OCI-LY7 (cell line): ENCODE results near the gene XPNPEP3. TPM values are rescaled to one million over a fixed set of nuclear protein-coding genes. Genes with fewer than 3 reads are reported as not detected.

Experiments used
- Bru-seq: library from RNA; stranded (reverse); fragments of 400-500 nt; gene quantifications from one replicate; lab custom pipeline; 2021; lab: Mats Ljungman, UMichigan
- BruChase-seq, 2 experiments: library from RNA; stranded (reverse); fragments of 400-500 nt; gene quantifications; one replicate each; lab custom pipeline; 2021; lab: Mats Ljungman, UMichigan
- BruUV-seq: library from RNA; stranded (reverse); fragments of 400-500 nt; replicated peaks from 2 replicates; lab custom pipeline; 2021; lab: Mats Ljungman, UMichigan
- CTCF ChIA-PET: fragments of 300-600 bp; sonication (Branson Sonifier 250); formaldehyde crosslinking; loops from one replicate; lab custom pipeline; 2022; ENCODE audit warnings: antibody characterized with exemption; ENCODE audit not compliant: unreplicated experiment; lab: Charles Lee
- POLR2A ChIA-PET: fragments of 300-600 bp; sonication (Branson Sonifier 250); formaldehyde crosslinking; loops from one replicate; lab custom pipeline; 2022; ENCODE audit warnings: antibody characterized with exemption; lab: Charles Lee
- DNase-seq: peaks from one replicate; pipeline ENCODE4 v3.0.0-alpha.2; 2015; ENCODE audit warnings: low spot score
- H2AFZ ChIP-seq: fragments of 200-600 bp; sonication (generic), shearing (Covaris generic); 2 replicates; pipeline ENCODE4 v1.6.1; 2014; ENCODE audit warnings: mild to moderate bottlenecking, antibody characterized with exemption, low read length, moderate library complexity
- H3K27ac ChIP-seq: fragments of 200-600 bp; sonication (generic); 2 replicates; pipeline ENCODE4 v1.5.1; 2014; ENCODE audit warnings: mixed run types, low read depth, mild to moderate bottlenecking, moderate library complexity, low read length, inconsistent platforms; ENCODE audit not compliant: poor library complexity, severe bottlenecking
- H3K36me3 ChIP-seq: fragments of 200-600 bp; sonication (generic); 2 replicates; pipeline ENCODE4 v1.6.1; 2014; ENCODE audit warnings: mild to moderate bottlenecking, antibody characterized with exemption, low read length, moderate library complexity, mixed read lengths; ENCODE audit not compliant: insufficient read depth
- H3K4me1 ChIP-seq: fragments of 200-600 bp; sonication (generic); 2 replicates; pipeline ENCODE4 v1.5.1; 2014; ENCODE audit warnings: mild to moderate bottlenecking, low read length; ENCODE audit not compliant: insufficient read depth, poor library complexity, severe bottlenecking
- H3K4me2 ChIP-seq: fragments of 200-600 bp; sonication (generic); 2 replicates; pipeline ENCODE4 v1.6.1; 2014; ENCODE audit warnings: mild to moderate bottlenecking, low read length
- H3K4me3 ChIP-seq: fragments of 200-600 bp; sonication (generic); 2 replicates; pipeline ENCODE4 v1.5.1; 2014; ENCODE audit warnings: mild to moderate bottlenecking, low read depth, low read length; ENCODE audit not compliant: poor library complexity, severe bottlenecking
- H3K79me2 ChIP-seq: fragments of 200-600 bp; sonication (generic); 2 replicates; pipeline ENCODE4 v1.6.1; 2016; ENCODE audit warnings: low read depth, mild to moderate bottlenecking, low read length, moderate library complexity, mixed read lengths; ENCODE audit not compliant: insufficient read depth
- H3K9me2 ChIP-seq: fragments of 200-600 bp; sonication (generic); 2 replicates; pipeline ENCODE4 v1.6.1; 2016; ENCODE audit warnings: mild to moderate bottlenecking, low read length, mixed read lengths; ENCODE audit not compliant: insufficient read depth
- H3K9me3 ChIP-seq: fragments of 200-600 bp; sonication (generic); 2 replicates; pipeline ENCODE4 v1.6.1; 2014; ENCODE audit warnings: mild to moderate bottlenecking, mixed run types, low read length, mixed read lengths
- H4K20me1 ChIP-seq: fragments of 200-600 bp; sonication (generic); 2 replicates; pipeline ENCODE4 v1.6.1; 2014; ENCODE audit warnings: mild to moderate bottlenecking, antibody characterized with exemption, low read length, moderate library complexity, mixed read lengths; ENCODE audit not compliant: insufficient read depth
- EZH2phosphoT487 ChIP-seq: fragments of 200-600 bp; sonication (generic); IDR thresholded peaks from 2 replicates; pipeline ENCODE4 v1.6.1; 2018; ENCODE audit warnings: low read depth, borderline replicate concordance, mild to moderate bottlenecking, mixed run types, antibody characterized with exemption, low read length, moderate library complexity, mixed read lengths
- intact Hi-C: fragments of 100-400 bp; cut with micrococcal nuclease; formaldehyde crosslinking; loops from one replicate; pipeline ENCODE4 v1.10.0; 2022; ENCODE audit not compliant: unreplicated experiment
- long read RNA-seq: library from polyadenylated mRNA; stranded (forward); transcript quantifications from one replicate; pipeline ENCODE4 v2.0.0, GENCODE V29; 2022
- total RNA-seq, 2 experiments: library from RNA; depleted of rRNA in 1 of 2; stranded (reverse); fragments of >200 nt in 1 of 2; shearing (Covaris generic) in 1 of 2; gene quantifications; 2 replicates each; pipeline ENCODE4 v1.2.3, GENCODE V29; 2014 to 2022
- TF ChIP-seq, protein P1 (sequence below): fragments of 200-600 bp; sonication (generic); conservative IDR thresholded peaks from 2 replicates; pipeline ENCODE4 v1.5.1; 2014; ENCODE audit warnings: mild to moderate bottlenecking, antibody characterized with exemption, low read length, moderate library complexity, mixed read lengths

Gene XPNPEP3
- 4.9 and 12.2 TPM in 2 replicates for total RNA-seq (2014; rRNA removed; shearing (Covaris generic))
- 22.4 and 22.8 TPM in 2 replicates for total RNA-seq (2022)
- percentile 64 among the genes with signal in this experiment for Bru-seq, nascent RNA
- percentile 77 among the genes with signal in this experiment for BruChase-seq, experiment 1, labeled RNA remaining after a 6-hour chase
- percentile 69 among the genes with signal in this experiment for BruChase-seq, experiment 2, labeled RNA remaining after a 2-hour chase
- long read RNA-seq, full-length matches to known transcripts = 3 of 12 reads
- long read RNA-seq, partial matches to known transcripts = 2 of 12 reads
- long read RNA-seq, other reads (novel, unspliced or antisense) = 7 of 12 reads

GRCh38 chr22:40856513-40857308 lies at the start of gene XPNPEP3, which contains the start of gene ST13:
Gene XPNPEP3 (plus strand): TSS chr22:40857148. CDS start chr22:40857182, 34 bp downstream.
Gene ST13 (minus strand): TSS chr22:40856639. CDS start chr22:40856540, 99 bp downstream.
- Histone ChIP-seq H3K4me2 (peak within 1 kb of the TSS; percentile 90), H3K27ac (peak within 1 kb of the TSS; percentile 85), H3K9me3 (no peaks in the 10 kb centered on the region), H2AFZ (peak within 1 kb of the TSS; percentile 87), H3K4me3 (peak within 1 kb of the TSS; percentile 95), H3K79me2 (peaks cover 93% of the 10 kb centered on the region), H4K20me1 (peaks cover 35% of the 10 kb centered on the region), H3K9me2 (no peaks in the 10 kb centered on the region), H3K4me1 (peaks cover 39% of the 10 kb centered on the region), H3K36me3 (peaks cover 44% of the 10 kb centered on the region)
- ChIA-PET CTCF (interaction anchor here (0.6 to 1.1 kb wide), 3 partner anchors 10 to 1457 kb away, joined by 3 to 5 read pairs (median 3); partner anchors contain the start of gene TAB1), POLR2A (interaction anchor here (0.6 to 2.4 kb wide), 8 partner anchors 10 to 443 kb away, joined by 3 to 12 read pairs (median 4); no protein-coding TSS in a partner anchor)
- no TSS peak for BruUV-seq
- no peak for TF ChIP-seq EZH2phosphoT487
- TF ChIP-seq, protein P1, sequence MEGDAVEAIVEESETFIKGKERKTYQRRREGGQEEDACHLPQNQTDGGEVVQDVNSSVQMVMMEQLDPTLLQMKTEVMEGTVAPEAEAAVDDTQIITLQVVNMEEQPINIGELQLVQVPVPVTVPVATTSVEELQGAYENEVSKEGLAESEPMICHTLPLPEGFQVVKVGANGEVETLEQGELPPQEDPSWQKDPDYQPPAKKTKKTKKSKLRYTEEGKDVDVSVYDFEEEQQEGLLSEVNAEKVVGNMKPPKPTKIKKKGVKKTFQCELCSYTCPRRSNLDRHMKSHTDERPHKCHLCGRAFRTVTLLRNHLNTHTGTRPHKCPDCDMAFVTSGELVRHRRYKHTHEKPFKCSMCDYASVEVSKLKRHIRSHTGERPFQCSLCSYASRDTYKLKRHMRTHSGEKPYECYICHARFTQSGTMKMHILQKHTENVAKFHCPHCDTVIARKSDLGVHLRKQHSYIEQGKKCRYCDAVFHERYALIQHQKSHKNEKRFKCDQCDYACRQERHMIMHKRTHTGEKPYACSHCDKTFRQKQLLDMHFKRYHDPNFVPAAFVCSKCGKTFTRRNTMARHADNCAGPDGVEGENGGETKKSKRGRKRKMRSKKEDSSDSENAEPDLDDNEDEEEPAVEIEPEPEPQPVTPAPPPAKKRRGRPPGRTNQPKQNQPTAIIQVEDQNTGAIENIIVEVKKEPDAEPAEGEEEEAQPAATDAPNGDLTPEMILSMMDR = peak; percentile 57; the same call in 1 of the 2 replicates
- DNase-seq = peak; percentile 96
- intact Hi-C loops = loop anchor here (2.0 to 5.0 kb wide), 3 partner anchors 38 to 340 kb away; partner anchors contain the start of genes EP300 and SLC25A17

- no peak for DNase-seq
- BruUV-seq = no TSS peak
- Histone ChIP-seq H3K9me3 (no peaks in the 10 kb centered on the region), H3K79me2 (peaks cover 81% of the 10 kb centered on the region), H3K27ac (no peak overlapping the region), H3K4me3 (no peak overlapping the region), H3K9me2 (no peaks in the 10 kb centered on the region), H3K36me3 (peaks cover 71% of the 10 kb centered on the region), H3K4me1 (peaks cover 14% of the 10 kb centered on the region), H3K4me2 (no peak overlapping the region), H2AFZ (no peak overlapping the region), H4K20me1 (0 out of 2 replicates have a peak, but pooled peaks cover 11% of the 10 kb centered on the region)
- no peak for TF ChIP-seq EZH2phosphoT487
- TF ChIP-seq, protein P1 = no peak
- intact Hi-C loops = no loop called here
- CTCF ChIA-PET = no interaction called here
- POLR2A ChIA-PET = no interaction called here
Measured at GRCh38 chr22:40808018-40808841, 48.7 kb upstream of the XPNPEP3 start.
